ENCODE results near the gene TMEM30A. TPM values are rescaled to one million over a fixed set of nuclear protein-coding genes. Genes with fewer than 3 reads are reported as not detected.

The TMEM30A gene
- total RNA-seq, result 66.6 and 67.2 TPM in 2 replicates

DNA sequence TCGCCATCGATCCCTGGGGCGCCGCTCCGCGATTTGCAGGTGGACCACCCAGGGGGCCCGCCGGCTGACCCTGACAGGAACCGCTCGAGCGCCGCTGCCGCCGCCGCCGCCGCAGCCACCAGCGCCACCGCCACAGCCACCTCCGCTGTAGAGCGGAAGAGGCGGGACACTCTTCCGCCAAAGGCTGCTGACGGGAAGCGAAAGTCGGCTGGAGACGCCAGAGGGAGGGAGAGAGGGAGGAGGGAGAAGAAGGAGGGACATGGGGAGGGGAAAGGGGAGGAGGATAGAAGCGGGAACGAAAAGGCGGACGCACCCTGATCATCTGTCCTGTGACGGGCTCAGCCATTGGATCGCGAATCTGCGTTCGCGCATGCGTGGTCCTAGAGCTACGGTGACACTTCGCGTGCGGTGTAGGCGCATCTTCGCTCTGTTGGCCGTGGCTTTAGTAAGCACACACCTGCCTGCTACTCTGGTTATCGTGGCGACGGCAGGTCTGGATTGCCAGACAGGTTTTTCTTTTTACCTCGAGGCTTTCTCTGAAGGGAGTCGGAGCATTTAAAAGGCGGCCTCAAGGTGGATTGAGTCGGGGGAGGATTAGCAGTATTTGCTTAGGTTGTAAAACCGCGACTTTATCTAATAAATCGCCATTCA lies at the start of gene TMEM30A:
Gene TMEM30A, minus strand, starts transcription at position 161 of the 651 bp plus-strand sequence. Its CDS starts 154 bp downstream, at position 7.
- no peaks in the 10 kb centered on the region for H3K9me3 Mint-ChIP-seq
- H3K27ac Mint-ChIP-seq, result no peak within 1 kb of the TSS
- H3K4me1 Mint-ChIP-seq (ENCODE audit: low read depth), result peaks cover 40% of the 10 kb centered on the region
- peaks cover 5% of the 10 kb centered on the region for H3K36me3 Mint-ChIP-seq (ENCODE audit: low read depth)
- no peaks in the 10 kb centered on the region for H3K27me3 Mint-ChIP-seq (ENCODE audit: insufficient read depth)
- H3K4me3 Mint-ChIP-seq, result no peak within 1 kb of the TSS
- peak; percentile 97 for DNase-seq (ENCODE audit: low spot score)
- intact Hi-C loops (cut with micrococcal nuclease), result loop anchor here (1.0 to 2.0 kb wide), 6 partner anchors 41 to 1764 kb away; partner anchors contain the start of genes COX7A2 and EEF1A1

DNA sequence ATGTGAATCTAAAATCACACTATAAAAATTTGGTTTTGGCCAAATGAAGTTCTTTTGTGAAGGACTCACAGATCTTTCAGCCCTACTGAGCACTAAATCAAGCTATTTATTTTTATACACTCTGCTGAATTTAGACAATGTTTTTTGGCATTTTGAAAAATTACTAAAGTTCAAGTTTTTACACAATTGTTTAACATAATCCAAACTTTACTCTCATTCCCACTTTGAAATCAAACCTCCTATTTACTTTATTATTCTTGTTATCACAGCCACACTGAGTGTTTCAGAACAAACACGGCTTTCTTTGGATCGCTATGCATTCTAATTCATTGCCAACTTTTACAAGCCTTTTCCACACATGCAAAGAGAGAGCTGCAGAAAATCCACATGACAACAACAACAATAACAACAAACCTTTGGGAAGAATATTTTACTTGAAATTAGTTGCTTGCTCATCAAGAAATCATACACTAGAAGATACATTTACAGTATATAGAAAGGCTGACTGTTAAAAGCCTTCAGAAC lies 49.1 kb upstream of the TMEM30A start:
- H3K36me3 Mint-ChIP-seq (ENCODE audit: low read depth), result no peaks in the 10 kb centered on the region
- no peak overlapping the region for H3K4me3 Mint-ChIP-seq
- no peaks in the 10 kb centered on the region for H3K4me1 Mint-ChIP-seq (ENCODE audit: low read depth)
- peaks cover 22% of the 10 kb centered on the region for H3K27me3 Mint-ChIP-seq (ENCODE audit: insufficient read depth)
- H3K27ac Mint-ChIP-seq, result no peak overlapping the region
- no peaks in the 10 kb centered on the region for H3K9me3 Mint-ChIP-seq
- DNase-seq (ENCODE audit: low spot score), result no peak
- intact Hi-C loops (cut with micrococcal nuclease), result no loop called here

GRCh38 chr6:75331151-75331550 lies 46.6 kb upstream of the TMEM30A start:
- no peak for DNase-seq (ENCODE audit: low spot score)
- Mint-ChIP-seq H3K27me3 (ENCODE audit: insufficient read depth) (peaks cover 16% of the 10 kb centered on the region), H3K4me1 (ENCODE audit: low read depth) (no peaks in the 10 kb centered on the region), H3K27ac (no peak overlapping the region), H3K9me3 (no peaks in the 10 kb centered on the region), H3K4me3 (no peak overlapping the region), H3K36me3 (ENCODE audit: low read depth) (no peaks in the 10 kb centered on the region)
- intact Hi-C loops (cut with micrococcal nuclease), result no loop called here

GRCh38 chr6:75329703-75330102 lies 45.1 kb upstream of the TMEM30A start:
- DNase-seq (ENCODE audit: low spot score), result no peak
- H3K9me3 Mint-ChIP-seq, result no peaks in the 10 kb centered on the region
- peaks cover 12% of the 10 kb centered on the region for H3K27me3 Mint-ChIP-seq (ENCODE audit: insufficient read depth)
- H3K27ac Mint-ChIP-seq, result no peak overlapping the region
- H3K4me1 Mint-ChIP-seq (ENCODE audit: low read depth), result no peaks in the 10 kb centered on the region
- intact Hi-C loops (cut with micrococcal nuclease), result no loop called here
- H3K4me3 Mint-ChIP-seq, result no peak overlapping the region
- no peaks in the 10 kb centered on the region for H3K36me3 Mint-ChIP-seq (ENCODE audit: low read depth)

GRCh38 chr6:75327807-75328206 lies 43.2 kb upstream of the TMEM30A start:
- Mint-ChIP-seq H3K4me3 (no peak overlapping the region), H3K36me3 (ENCODE audit: low read depth) (no peaks in the 10 kb centered on the region), H3K9me3 (no peaks in the 10 kb centered on the region), H3K4me1 (ENCODE audit: low read depth) (no peaks in the 10 kb centered on the region), H3K27me3 (ENCODE audit: insufficient read depth) (peaks cover 9% of the 10 kb centered on the region), H3K27ac (no peak overlapping the region)
- intact Hi-C loops (cut with micrococcal nuclease), result no loop called here
- DNase-seq (ENCODE audit: low spot score), result no peak

- H3K27me3 Mint-ChIP-seq (ENCODE audit: insufficient read depth), result peaks cover 9% of the 10 kb centered on the region
- no peak overlapping the region for H3K4me3 Mint-ChIP-seq
- no peaks in the 10 kb centered on the region for H3K4me1 Mint-ChIP-seq (ENCODE audit: low read depth)
- H3K27ac Mint-ChIP-seq, result no peak overlapping the region
- intact Hi-C loops (cut with micrococcal nuclease), result no loop called here
- no peaks in the 10 kb centered on the region for H3K36me3 Mint-ChIP-seq (ENCODE audit: low read depth)
- no peaks in the 10 kb centered on the region for H3K9me3 Mint-ChIP-seq
- no peak for DNase-seq (ENCODE audit: low spot score)
These were observed 42.1 kb upstream of the TMEM30A start for GRCh38 chr6:75326557-75327258.

DNA sequence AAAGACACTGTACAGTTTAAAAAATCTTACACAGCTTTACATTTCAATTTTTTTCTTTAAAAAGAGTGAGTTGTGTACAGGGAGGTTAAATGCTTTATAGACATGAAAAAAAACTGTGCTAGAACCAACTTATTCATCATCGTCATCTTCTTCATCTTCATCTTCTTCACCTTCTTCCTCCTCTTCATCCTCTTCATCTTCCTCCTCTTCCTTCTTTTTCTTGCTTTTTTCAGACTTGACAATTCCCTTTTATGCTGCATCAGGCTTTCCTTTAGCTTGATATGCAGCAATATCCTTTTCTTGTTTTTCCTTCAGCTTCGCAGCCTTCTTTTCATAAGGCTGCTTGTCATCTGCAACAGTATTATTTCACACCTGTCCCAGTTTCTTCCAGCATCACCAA lies 34.3 kb upstream of the TMEM30A start:
- Mint-ChIP-seq H3K4me3 (no peak overlapping the region), H3K4me1 (ENCODE audit: low read depth) (no peaks in the 10 kb centered on the region), H3K36me3 (ENCODE audit: low read depth) (no peaks in the 10 kb centered on the region), H3K27me3 (ENCODE audit: insufficient read depth) (peaks cover 8% of the 10 kb centered on the region), H3K27ac (no peak overlapping the region), H3K9me3 (no peaks in the 10 kb centered on the region)
- no peak for DNase-seq (ENCODE audit: low spot score)
- intact Hi-C loops (cut with micrococcal nuclease), result no loop called here

GRCh38 chr6:75317503-75318206 lies 33.1 kb upstream of the TMEM30A start:
- Mint-ChIP-seq H3K9me3 (no peaks in the 10 kb centered on the region), H3K27me3 (ENCODE audit: insufficient read depth) (peaks cover 16% of the 10 kb centered on the region), H3K36me3 (ENCODE audit: low read depth) (no peaks in the 10 kb centered on the region), H3K4me3 (no peak overlapping the region), H3K27ac (no peak overlapping the region), H3K4me1 (ENCODE audit: low read depth) (no peaks in the 10 kb centered on the region)
- DNase-seq (ENCODE audit: low spot score), result no peak
- intact Hi-C loops (cut with micrococcal nuclease), result no loop called here

DNA sequence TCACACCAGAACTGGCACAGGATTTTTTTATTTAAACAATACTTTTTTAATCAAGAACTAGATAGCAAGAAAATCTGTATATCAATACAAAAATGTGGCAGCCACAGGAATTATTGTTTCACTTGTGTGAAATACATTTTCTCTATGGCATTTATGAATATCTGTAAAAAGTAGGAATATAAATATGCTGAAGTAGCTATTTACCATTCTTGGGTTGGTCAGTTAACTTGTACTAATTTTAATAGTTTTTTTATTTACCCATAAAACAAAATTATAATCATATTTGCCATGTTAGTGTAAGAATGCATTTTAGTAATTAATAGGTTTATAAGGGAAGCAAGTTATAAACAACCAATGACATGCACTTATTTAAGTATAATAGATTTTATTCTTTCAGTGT lies 31.4 kb upstream of the TMEM30A start:
- Mint-ChIP-seq H3K27me3 (ENCODE audit: insufficient read depth) (peaks cover 20% of the 10 kb centered on the region), H3K27ac (no peak overlapping the region), H3K4me1 (ENCODE audit: low read depth) (no peaks in the 10 kb centered on the region), H3K4me3 (no peak overlapping the region), H3K9me3 (no peaks in the 10 kb centered on the region), H3K36me3 (ENCODE audit: low read depth) (no peaks in the 10 kb centered on the region)
- DNase-seq (ENCODE audit: low spot score), result no peak
- intact Hi-C loops (cut with micrococcal nuclease), result no loop called here

- no peaks in the 10 kb centered on the region for H3K9me3 Mint-ChIP-seq
- no peaks in the 10 kb centered on the region for H3K36me3 Mint-ChIP-seq (ENCODE audit: low read depth)
- peaks cover 9% of the 10 kb centered on the region for H3K27me3 Mint-ChIP-seq (ENCODE audit: insufficient read depth)
- DNase-seq (ENCODE audit: low spot score), result no peak
- no peak overlapping the region for H3K4me3 Mint-ChIP-seq
- peaks cover 7% of the 10 kb centered on the region for H3K4me1 Mint-ChIP-seq (ENCODE audit: low read depth)
- intact Hi-C loops (cut with micrococcal nuclease), result no loop called here
- no peak overlapping the region for H3K27ac Mint-ChIP-seq
These were observed 23.8 kb upstream of the TMEM30A start for GRCh38 chr6:75308250-75308988.

DNA sequence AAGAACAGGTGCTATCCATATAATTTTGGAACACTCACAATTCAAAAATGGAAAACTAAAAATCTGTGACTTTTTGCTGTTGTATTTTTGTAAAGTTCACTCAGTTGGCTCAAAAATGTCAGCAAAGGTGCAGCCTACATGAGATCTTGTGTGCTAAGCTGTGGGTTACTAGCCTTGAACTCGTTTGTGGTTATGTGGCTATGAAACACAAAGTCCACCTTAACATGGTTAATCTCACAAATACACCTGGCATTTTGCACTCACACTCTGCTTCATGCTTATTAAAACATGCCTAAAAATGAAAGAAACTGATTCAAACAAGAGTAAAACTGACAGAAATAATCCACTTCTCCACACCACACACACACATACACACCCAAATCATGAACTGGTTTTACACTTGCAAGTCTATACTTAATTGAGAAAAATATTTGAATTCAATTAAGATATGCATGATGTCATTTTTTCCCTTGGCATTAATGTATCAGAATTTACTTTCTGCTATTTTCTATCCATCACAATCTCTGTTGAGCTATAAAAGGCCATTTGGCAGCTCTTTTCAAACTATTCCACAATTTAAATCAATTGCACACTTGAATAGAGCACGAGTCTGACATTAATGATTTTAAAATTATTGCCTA lies 22.9 kb upstream of the TMEM30A start:
- Mint-ChIP-seq H3K4me1 (ENCODE audit: low read depth) (peaks cover 7% of the 10 kb centered on the region), H3K9me3 (no peaks in the 10 kb centered on the region), H3K27me3 (ENCODE audit: insufficient read depth) (peaks cover 5% of the 10 kb centered on the region), H3K27ac (no peak overlapping the region), H3K4me3 (no peak overlapping the region), H3K36me3 (ENCODE audit: low read depth) (no peaks in the 10 kb centered on the region)
- no peak for DNase-seq (ENCODE audit: low spot score)
- intact Hi-C loops (cut with micrococcal nuclease), result no loop called here

- DNase-seq (ENCODE audit: low spot score), result no peak
- Mint-ChIP-seq H3K27ac (no peak overlapping the region), H3K27me3 (ENCODE audit: insufficient read depth) (peaks cover 2% of the 10 kb centered on the region), H3K4me3 (no peak overlapping the region), H3K9me3 (no peaks in the 10 kb centered on the region), H3K4me1 (ENCODE audit: low read depth) (peaks cover 7% of the 10 kb centered on the region), H3K36me3 (ENCODE audit: low read depth) (no peaks in the 10 kb centered on the region)
- intact Hi-C loops (cut with micrococcal nuclease), result no loop called here
These were observed 21.5 kb upstream of the TMEM30A start for GRCh38 chr6:75306064-75306463.

Measured in activated T-helper 1 cell treated with anti-CD3 and anti-CD28 coated beads, Interleukin-12 subunit alpha, Interleukin-12 subunit beta, Interleukin-2, Interleukin-4 antibody, amounts not matched to agents 30 ng/mL and 10 ng/mL and 1 ng/mL, durations not matched to agents 14 hours and 24 hours and 36 hours (primary cell).